ENCODE data around the gene EIF3F.

GRCh38 chr11:8036002-8036802, 49.1 kb downstream of the EIF3F start:
- TF ChIP-seq CTCF (IDR thresholded peaks at IDR 0.05; ENCODE audit: borderline replicate concordance, extremely low read depth, low read length, poor library complexity, severe bottlenecking) (no peak), EZH2 (IDR thresholded peaks at IDR 0.05; ENCODE audit: borderline replicate concordance, low read depth, low read length, severe bottlenecking) (no peak)

All from DND-41 (cell line).